Liver (tissue), 9 donors: Measurements from ENCODE around the gene ILDR2. TPM values are rescaled to one million over a fixed set of nuclear protein-coding genes. Genes with fewer than 3 reads are reported as not detected.

ENCODE experiments used
- DNase-seq: peaks from one replicate; pipeline ENCODE4 v3.0.0-alpha.2; 2017; ENCODE audit warnings: low spot score
- H3K27ac ChIP-seq, 2 donors: one replicate each; pipeline ENCODE4 v1.7.0; 2013; ENCODE audit warnings: inconsistent platforms in 2 of 2, low read length in 2 of 2, control low read depth in 1 of 2, low read depth in 1 of 2, mild to moderate bottlenecking in 1 of 2
- H3K27me3 ChIP-seq, 4 donors: one replicate each; pipeline versions ENCODE4 v1.6.1 to v1.7.0; 2013; ENCODE audit warnings: low read length in 3 of 4, inconsistent platforms in 1 of 4, mild to moderate bottlenecking in 1 of 4, moderate library complexity in 1 of 4; ENCODE audit not compliant: control insufficient read depth in 4 of 4, insufficient read depth in 4 of 4
- H3K36me3 ChIP-seq, 4 donors: one replicate each; pipeline versions ENCODE4 v1.6.1 to v1.7.0; 2013; ENCODE audit warnings: low read length in 3 of 4, mild to moderate bottlenecking in 3 of 4, low read depth in 1 of 4, moderate library complexity in 1 of 4; ENCODE audit not compliant: control insufficient read depth in 4 of 4, insufficient read depth in 3 of 4
- H3K4me1 ChIP-seq, 4 donors: one replicate each; pipeline versions ENCODE4 v1.6.1 to v1.7.0; 2013; ENCODE audit warnings: low read length in 3 of 4, mild to moderate bottlenecking in 3 of 4, moderate library complexity in 1 of 4; ENCODE audit not compliant: control insufficient read depth in 4 of 4, insufficient read depth in 4 of 4
- H3K4me3 ChIP-seq, 3 donors: one replicate each; pipeline versions ENCODE4 v1.6.1 to v1.7.0; 2013; ENCODE audit warnings: low read length in 3 of 3, control low read depth in 1 of 3, low read depth in 1 of 3, mild to moderate bottlenecking in 1 of 3
- H3K9ac ChIP-seq, 2 donors: one replicate each; pipeline ENCODE4 v1.7.0; 2013; ENCODE audit warnings: low read length in 2 of 2, mild to moderate bottlenecking in 2 of 2, moderate library complexity in 2 of 2, control low read depth in 1 of 2, low read depth in 1 of 2
- H3K9me3 ChIP-seq, 4 donors: one replicate each; pipeline versions ENCODE4 v1.6.1 to v1.7.0; 2013; ENCODE audit warnings: low read length in 3 of 4; ENCODE audit not compliant: control insufficient read depth in 4 of 4
- ATF3 ChIP-seq: IDR thresholded peaks from 2 replicates; pipeline ENCODE4 v1.6.1; 2016; ENCODE audit warnings: antibody characterized with exemption
- CTCF ChIP-seq: fragments of 150-350 bp; IDR thresholded peaks from 2 replicates; pipeline ENCODE4 v1.5.1; 2017; ENCODE audit warnings: improper control_type of control experiment, low read depth, low read length; ENCODE audit not compliant: missing input control
- FOXA1 ChIP-seq: IDR thresholded peaks from 2 replicates; pipeline ENCODE4 v1.6.1; 2016; ENCODE audit warnings: antibody characterized with exemption
- FOXA2 ChIP-seq: IDR thresholded peaks from 2 replicates; pipeline ENCODE4 v1.6.1; 2016; ENCODE audit warnings: antibody characterized with exemption
- GABPA ChIP-seq, 2 donors: IDR thresholded peaks in 1 of 2; conservative IDR thresholded peaks in 1 of 2; 2 replicates each; pipeline ENCODE4 v1.6.1; 2016; ENCODE audit warnings: antibody characterized with exemption in 2 of 2, mild to moderate bottlenecking in 1 of 2, moderate library complexity in 1 of 2
- HNF4A ChIP-seq, 2 donors: conservative IDR thresholded peaks; 2 replicates each; pipeline ENCODE4 v1.6.1; 2016; ENCODE audit warnings: antibody characterized with exemption in 2 of 2, mild to moderate bottlenecking in 2 of 2
- JUND ChIP-seq, 2 donors: IDR thresholded peaks; 2 replicates each; pipeline ENCODE4 v1.6.1; 2016; ENCODE audit warnings: antibody characterized with exemption in 2 of 2
- MAX ChIP-seq: IDR thresholded peaks from 2 replicates; pipeline ENCODE4 v1.6.1; 2016; ENCODE audit warnings: antibody characterized with exemption
- NR2F2 ChIP-seq: IDR thresholded peaks from 2 replicates; pipeline ENCODE4 v1.6.1; 2016; ENCODE audit warnings: antibody characterized with exemption
- REST ChIP-seq: IDR thresholded peaks from 2 replicates; pipeline ENCODE4 v1.6.1; 2016; ENCODE audit warnings: antibody characterized with exemption, mild to moderate bottlenecking
- SP1 ChIP-seq: IDR thresholded peaks from 2 replicates; pipeline ENCODE4 v1.6.1; 2018; ENCODE audit warnings: antibody characterized with exemption, mild to moderate bottlenecking
- TAF1 ChIP-seq: conservative IDR thresholded peaks from 2 replicates; pipeline ENCODE4 v1.6.1; 2016; ENCODE audit warnings: antibody characterized with exemption, mild to moderate bottlenecking
- YY1 ChIP-seq: IDR thresholded peaks from 2 replicates; pipeline ENCODE4 v1.6.1; 2016; ENCODE audit warnings: antibody characterized with exemption, mild to moderate bottlenecking
- ZBTB33 ChIP-seq: IDR thresholded peaks from 2 replicates; pipeline ENCODE4 v1.6.1; 2016; ENCODE audit warnings: antibody characterized with exemption
- WGBS: extraction: QIAGEN DNeasy Blood & Tissue Kit; methylation state at CpG from one replicate; pipeline ENCODE4 v1.1.7; 2013; 5-methylcytosine and 5-hydroxymethylcytosine counted together
- polyA plus RNA-seq, 2 donors: library from polyadenylated mRNA; stranded (reverse) in 1 of 2; unstranded in 1 of 2; fragments of 200-250 nt in 1 of 2; fragments of >200 nt in 1 of 2; fragmentation: Nextera tagmentation in 1 of 2; extraction: Ambion mirVana in 1 of 2; gene quantifications; one replicate each; pipeline versions ENCODE4 v1.2.1 to v1.2.3, GENCODE V29; 2013 to 2015
- total RNA-seq, 2 donors: library from RNA; depleted of rRNA; stranded (reverse); fragments of >200 nt; gene quantifications; one replicate each; pipeline ENCODE4 v1.2.3, GENCODE V29; 2014
- donor health status: healthy.
- donor health status: healthy.
- donor health status: healthy.
- donor health status: healthy.
- donor health status: healthy.

ILDR2 gene
- total and polyA plus RNA-seq, 4 donors, result 0.09 to 7.4 (median 0.44) TPM

GRCh38 chr1:166971252-166971651 is 4.1 kb downstream of the ILDR2 start:
- H3K9ac ChIP-seq, result no peak overlapping the region
- no peak for DNase-seq
- no peak overlapping the region for H3K27ac ChIP-seq
- no peaks in the 10 kb centered on the region for H3K9me3 ChIP-seq
- H3K4me1 ChIP-seq, result peaks cover 1 to 8% (median 6%) of the 10 kb centered on the region in 4 donors
- H3K4me3 ChIP-seq, result no peak overlapping the region
- H3K27me3 ChIP-seq, result peaks cover 0 to 4% (median 0%) of the 10 kb centered on the region in 4 donors
- H3K36me3 ChIP-seq, result no peaks in the 10 kb centered on the region
- TF ChIP-seq NR2F2, result no peak
- 86% methylated on average over 3 of the region's 3 CpGs for WGBS

GRCh38 chr1:166969074-166969677 is 6.2 kb downstream of the ILDR2 start:
- Histone ChIP-seq H3K4me3 (no peak overlapping the region), H3K27me3 (peaks cover 0 to 4% (median 0%) of the 10 kb centered on the region in 4 donors), H3K4me1 (no peaks in the 10 kb centered on the region), H3K36me3 (no peaks in the 10 kb centered on the region), H3K9ac (no peak overlapping the region), H3K27ac (no peak overlapping the region), H3K9me3 (no peaks in the 10 kb centered on the region)
- no peak for DNase-seq
- TF ChIP-seq REST (no peak), MAX (no peak), NR2F2 (no peak), YY1 (no peak), HNF4A (conservative IDR thresholded peaks at IDR 0.05) (no peak)
- 88% methylated on average over 5 of the region's 5 CpGs for WGBS

- DNase-seq, result no peak
- H3K4me1 ChIP-seq, result no peaks in the 10 kb centered on the region
- no peak overlapping the region for H3K4me3 ChIP-seq
- no peaks in the 10 kb centered on the region for H3K27me3 ChIP-seq
- no peaks in the 10 kb centered on the region for H3K36me3 ChIP-seq
- no peak overlapping the region for H3K9ac ChIP-seq
- H3K27ac ChIP-seq, result no peak overlapping the region
- WGBS, result 97% methylated on average over 1 of the region's 1 CpG
- no peaks in the 10 kb centered on the region for H3K9me3 ChIP-seq
- no peak for TF ChIP-seq REST
- TF ChIP-seq SP1, result no peak
- no peak for TF ChIP-seq TAF1
- TF ChIP-seq FOXA2, result no peak
- TF ChIP-seq GABPA (IDR thresholded peaks at IDR 0.05 in 1 of 2, conservative IDR thresholded peaks at IDR 0.05 in 1 of 2), result no peak
- no peak for TF ChIP-seq ATF3
- TF ChIP-seq JUND (IDR thresholded peaks at IDR 0.05), result no peak
- no peak for TF ChIP-seq CTCF
- no peak for TF ChIP-seq FOXA1
- TF ChIP-seq ZBTB33, result no peak
- no peak for TF ChIP-seq YY1
- TF ChIP-seq MAX, result no peak
These were observed 14.4 kb downstream of the ILDR2 start for GRCh38 chr1:166960858-166961474.
